Activated B cell treated with CpG ODN at 0.5 μM for 24 hours (primary cell): ENCODE measurements around the gene DCAF16. TPM values are rescaled to one million over a fixed set of nuclear protein-coding genes. Genes with fewer than 3 reads are reported as not detected.

ENCODE experiments used
- ATAC-seq: fragments of 200-7000 bp; cut with Tn5 transposase; one replicate; pipeline ENCODE4 v1.10.0; 2021; ENCODE audit warnings: low read depth, mild to moderate bottlenecking, moderate library complexity
- CTCF ChIA-PET: fragments of 350-600 bp; sonication (Branson Sonifier 250); formaldehyde crosslinking; loops from one replicate; lab custom pipeline; 2021; ENCODE audit warnings: antibody characterized with exemption; lab: Charles Lee
- POLR2A ChIA-PET: fragments of 350-600 bp; sonication (Branson Sonifier 250); formaldehyde crosslinking; loops from one replicate; lab custom pipeline; 2021; ENCODE audit warnings: antibody characterized with exemption; lab: Charles Lee
- DNase-seq: peaks from one replicate; pipeline ENCODE4 v3.0.0; 2022
- H3K27ac Mint-ChIP-seq: one replicate; pipeline ENCODE4 v1.8.0; 2020; ENCODE audit warnings: mixed read lengths
- H3K27me3 Mint-ChIP-seq: one replicate; pipeline ENCODE4 v1.8.0; 2021; ENCODE audit warnings: mixed read lengths
- H3K36me3 Mint-ChIP-seq: one replicate; pipeline ENCODE4 v1.8.0; 2021; ENCODE audit warnings: low read depth, mixed read lengths
- H3K4me1 Mint-ChIP-seq: one replicate; pipeline ENCODE4 v1.8.0; 2021; ENCODE audit warnings: mixed read lengths
- H3K4me3 Mint-ChIP-seq: one replicate; pipeline ENCODE4 v1.8.0; 2020; ENCODE audit warnings: mild to moderate bottlenecking, mixed read lengths
- H3K9me3 Mint-ChIP-seq: one replicate; pipeline ENCODE4 v1.8.0; 2020; ENCODE audit warnings: mixed read lengths
- CTCF ChIP-seq: fragments of 200-600 bp; IDR thresholded peaks from one replicate; pipeline ENCODE4 v1.8.0; 2022; ENCODE audit warnings: antibody characterized with exemption, mild to moderate bottlenecking
- intact Hi-C: fragments of 100-400 bp; cut with micrococcal nuclease; formaldehyde crosslinking; loops from one replicate; pipeline ENCODE4 v1.15.1; 2024
- total RNA-seq: library from RNA; stranded (reverse); gene quantifications from 2 replicates; pipeline ENCODE4 v1.2.3, GENCODE V29; 2022

DCAF16 gene
- total RNA-seq, 1 donor from 2014 or later = 57.2 TPM

- no peaks in the 10 kb centered on the region for H3K9me3 Mint-ChIP-seq
- ChIA-PET POLR2A (interaction anchor here (0.5 kb wide), 1 partner anchor 8 kb away, joined by 4 read pairs; no protein-coding TSS in a partner anchor), CTCF (no interaction called here)
- no peak overlapping the region for H3K27ac Mint-ChIP-seq
- intact Hi-C loops = loop anchor here (5.0 kb wide), 1 partner anchor 1586 kb away; the partner anchor contains the start of gene TAPT1
- H3K27me3 Mint-ChIP-seq = no peaks in the 10 kb centered on the region
- H3K4me3 Mint-ChIP-seq = no peak overlapping the region
- H3K4me1 Mint-ChIP-seq = peaks cover 40% of the 10 kb centered on the region
- no peak for TF ChIP-seq CTCF
- ATAC-seq (no peak), DNase-seq (no peak)
- peaks cover 14% of the 10 kb centered on the region for H3K36me3 Mint-ChIP-seq
Measured at GRCh38 chr4:17812801-17813200, 2.2 kb upstream of the DCAF16 start.

- DNase-seq = no peak
- no peak for ATAC-seq
- CTCF ChIA-PET = no interaction called here
- H3K27me3 Mint-ChIP-seq = no peaks in the 10 kb centered on the region
- POLR2A ChIA-PET = interaction anchor here (0.5 kb wide), 1 partner anchor 9 kb away, joined by 4 read pairs; no protein-coding TSS in a partner anchor
- peaks cover 20% of the 10 kb centered on the region for H3K36me3 Mint-ChIP-seq
- peaks cover 46% of the 10 kb centered on the region for H3K4me1 Mint-ChIP-seq
- H3K4me3 Mint-ChIP-seq = peak overlapping the region; percentile 55
- TF ChIP-seq CTCF = no peak
- intact Hi-C loops = loop anchor here (5.0 kb wide), 1 partner anchor 1585 kb away; the partner anchor contains the start of gene TAPT1
- H3K9me3 Mint-ChIP-seq = no peaks in the 10 kb centered on the region
- H3K27ac Mint-ChIP-seq = peak overlapping the region; percentile 18
Measured at GRCh38 chr4:17812125-17812524, 1.6 kb upstream of the DCAF16 start.

- ATAC-seq (peak; percentile 5), DNase-seq (no peak)
- H3K4me3 Mint-ChIP-seq = peak overlapping the region; percentile 96
- peak overlapping the region; percentile 96 for H3K27ac Mint-ChIP-seq
- POLR2A ChIA-PET = interaction anchor here (1.0 to 2.2 kb wide), 4 partner anchors 197 to 262 kb away, joined by 3 to 23 read pairs (median 5); partner anchors contain the start of gene MED28
- H3K27me3 Mint-ChIP-seq = no peaks in the 10 kb centered on the region
- intact Hi-C loops = loop anchor here (5.0 kb wide), 1 partner anchor 1584 kb away; the partner anchor contains the start of gene TAPT1
- CTCF ChIA-PET = interaction anchor here (4.5 kb wide), 1 partner anchor 263 kb away, joined by 40 read pairs; no protein-coding TSS in a partner anchor
- H3K4me1 Mint-ChIP-seq = peaks cover 54% of the 10 kb centered on the region
- peaks cover 23% of the 10 kb centered on the region for H3K36me3 Mint-ChIP-seq
- no peaks in the 10 kb centered on the region for H3K9me3 Mint-ChIP-seq
- no peak for TF ChIP-seq CTCF
Measured at GRCh38 chr4:17811078-17811603, 584 bp upstream of the DCAF16 start.

- POLR2A ChIA-PET = interaction anchor here (0.6 to 2.2 kb wide), 4 partner anchors 12 to 261 kb away, joined by 3 to 23 read pairs (median 4); partner anchors contain the start of gene MED28
Measured at GRCh38 chr4:17809667-17810066, 890 bp downstream of the DCAF16 start.

More at GRCh38 chr4:17809667-17810066, 890 bp downstream of the DCAF16 start:
- ATAC-seq (no peak), DNase-seq (no peak)
- peak overlapping the region; percentile 96 for H3K4me3 Mint-ChIP-seq
- H3K9me3 Mint-ChIP-seq = no peaks in the 10 kb centered on the region
- H3K36me3 Mint-ChIP-seq = peaks cover 28% of the 10 kb centered on the region
- peaks cover 57% of the 10 kb centered on the region for H3K4me1 Mint-ChIP-seq
- intact Hi-C loops = loop anchor here (1.0 to 5.0 kb wide), 7 partner anchors 173 to 1582 kb away; partner anchors contain the start of genes LAP3, LCORL, MED28 and TAPT1
- peak overlapping the region; percentile 96 for H3K27ac Mint-ChIP-seq
- CTCF ChIA-PET = interaction anchor here (1.0 to 4.5 kb wide), 7 partner anchors 12 to 784 kb away, joined by 3 to 40 read pairs (median 3); no protein-coding TSS in a partner anchor
- TF ChIP-seq CTCF = no peak
- H3K27me3 Mint-ChIP-seq = no peaks in the 10 kb centered on the region
